Measurements from ENCODE around the gene OSBPL7. TPM values are rescaled to one million over a fixed set of nuclear protein-coding genes. Genes with fewer than 3 reads are reported as not detected.
A peak's percentile ranks its signal among the peaks of the same experiment; 100 is the strongest.

OSBPL7 gene
- total and polyA plus RNA-seq, 2 of the 8 experiments (the other 6 are each of a cell fraction or from before 2014, with no cell fraction given) = 7.2 to 8.9 TPM

GRCh38 chr17:47851764-47852112 is 30.1 kb upstream of the OSBPL7 start (continued):
- TF ChIP-seq, protein P1, sequence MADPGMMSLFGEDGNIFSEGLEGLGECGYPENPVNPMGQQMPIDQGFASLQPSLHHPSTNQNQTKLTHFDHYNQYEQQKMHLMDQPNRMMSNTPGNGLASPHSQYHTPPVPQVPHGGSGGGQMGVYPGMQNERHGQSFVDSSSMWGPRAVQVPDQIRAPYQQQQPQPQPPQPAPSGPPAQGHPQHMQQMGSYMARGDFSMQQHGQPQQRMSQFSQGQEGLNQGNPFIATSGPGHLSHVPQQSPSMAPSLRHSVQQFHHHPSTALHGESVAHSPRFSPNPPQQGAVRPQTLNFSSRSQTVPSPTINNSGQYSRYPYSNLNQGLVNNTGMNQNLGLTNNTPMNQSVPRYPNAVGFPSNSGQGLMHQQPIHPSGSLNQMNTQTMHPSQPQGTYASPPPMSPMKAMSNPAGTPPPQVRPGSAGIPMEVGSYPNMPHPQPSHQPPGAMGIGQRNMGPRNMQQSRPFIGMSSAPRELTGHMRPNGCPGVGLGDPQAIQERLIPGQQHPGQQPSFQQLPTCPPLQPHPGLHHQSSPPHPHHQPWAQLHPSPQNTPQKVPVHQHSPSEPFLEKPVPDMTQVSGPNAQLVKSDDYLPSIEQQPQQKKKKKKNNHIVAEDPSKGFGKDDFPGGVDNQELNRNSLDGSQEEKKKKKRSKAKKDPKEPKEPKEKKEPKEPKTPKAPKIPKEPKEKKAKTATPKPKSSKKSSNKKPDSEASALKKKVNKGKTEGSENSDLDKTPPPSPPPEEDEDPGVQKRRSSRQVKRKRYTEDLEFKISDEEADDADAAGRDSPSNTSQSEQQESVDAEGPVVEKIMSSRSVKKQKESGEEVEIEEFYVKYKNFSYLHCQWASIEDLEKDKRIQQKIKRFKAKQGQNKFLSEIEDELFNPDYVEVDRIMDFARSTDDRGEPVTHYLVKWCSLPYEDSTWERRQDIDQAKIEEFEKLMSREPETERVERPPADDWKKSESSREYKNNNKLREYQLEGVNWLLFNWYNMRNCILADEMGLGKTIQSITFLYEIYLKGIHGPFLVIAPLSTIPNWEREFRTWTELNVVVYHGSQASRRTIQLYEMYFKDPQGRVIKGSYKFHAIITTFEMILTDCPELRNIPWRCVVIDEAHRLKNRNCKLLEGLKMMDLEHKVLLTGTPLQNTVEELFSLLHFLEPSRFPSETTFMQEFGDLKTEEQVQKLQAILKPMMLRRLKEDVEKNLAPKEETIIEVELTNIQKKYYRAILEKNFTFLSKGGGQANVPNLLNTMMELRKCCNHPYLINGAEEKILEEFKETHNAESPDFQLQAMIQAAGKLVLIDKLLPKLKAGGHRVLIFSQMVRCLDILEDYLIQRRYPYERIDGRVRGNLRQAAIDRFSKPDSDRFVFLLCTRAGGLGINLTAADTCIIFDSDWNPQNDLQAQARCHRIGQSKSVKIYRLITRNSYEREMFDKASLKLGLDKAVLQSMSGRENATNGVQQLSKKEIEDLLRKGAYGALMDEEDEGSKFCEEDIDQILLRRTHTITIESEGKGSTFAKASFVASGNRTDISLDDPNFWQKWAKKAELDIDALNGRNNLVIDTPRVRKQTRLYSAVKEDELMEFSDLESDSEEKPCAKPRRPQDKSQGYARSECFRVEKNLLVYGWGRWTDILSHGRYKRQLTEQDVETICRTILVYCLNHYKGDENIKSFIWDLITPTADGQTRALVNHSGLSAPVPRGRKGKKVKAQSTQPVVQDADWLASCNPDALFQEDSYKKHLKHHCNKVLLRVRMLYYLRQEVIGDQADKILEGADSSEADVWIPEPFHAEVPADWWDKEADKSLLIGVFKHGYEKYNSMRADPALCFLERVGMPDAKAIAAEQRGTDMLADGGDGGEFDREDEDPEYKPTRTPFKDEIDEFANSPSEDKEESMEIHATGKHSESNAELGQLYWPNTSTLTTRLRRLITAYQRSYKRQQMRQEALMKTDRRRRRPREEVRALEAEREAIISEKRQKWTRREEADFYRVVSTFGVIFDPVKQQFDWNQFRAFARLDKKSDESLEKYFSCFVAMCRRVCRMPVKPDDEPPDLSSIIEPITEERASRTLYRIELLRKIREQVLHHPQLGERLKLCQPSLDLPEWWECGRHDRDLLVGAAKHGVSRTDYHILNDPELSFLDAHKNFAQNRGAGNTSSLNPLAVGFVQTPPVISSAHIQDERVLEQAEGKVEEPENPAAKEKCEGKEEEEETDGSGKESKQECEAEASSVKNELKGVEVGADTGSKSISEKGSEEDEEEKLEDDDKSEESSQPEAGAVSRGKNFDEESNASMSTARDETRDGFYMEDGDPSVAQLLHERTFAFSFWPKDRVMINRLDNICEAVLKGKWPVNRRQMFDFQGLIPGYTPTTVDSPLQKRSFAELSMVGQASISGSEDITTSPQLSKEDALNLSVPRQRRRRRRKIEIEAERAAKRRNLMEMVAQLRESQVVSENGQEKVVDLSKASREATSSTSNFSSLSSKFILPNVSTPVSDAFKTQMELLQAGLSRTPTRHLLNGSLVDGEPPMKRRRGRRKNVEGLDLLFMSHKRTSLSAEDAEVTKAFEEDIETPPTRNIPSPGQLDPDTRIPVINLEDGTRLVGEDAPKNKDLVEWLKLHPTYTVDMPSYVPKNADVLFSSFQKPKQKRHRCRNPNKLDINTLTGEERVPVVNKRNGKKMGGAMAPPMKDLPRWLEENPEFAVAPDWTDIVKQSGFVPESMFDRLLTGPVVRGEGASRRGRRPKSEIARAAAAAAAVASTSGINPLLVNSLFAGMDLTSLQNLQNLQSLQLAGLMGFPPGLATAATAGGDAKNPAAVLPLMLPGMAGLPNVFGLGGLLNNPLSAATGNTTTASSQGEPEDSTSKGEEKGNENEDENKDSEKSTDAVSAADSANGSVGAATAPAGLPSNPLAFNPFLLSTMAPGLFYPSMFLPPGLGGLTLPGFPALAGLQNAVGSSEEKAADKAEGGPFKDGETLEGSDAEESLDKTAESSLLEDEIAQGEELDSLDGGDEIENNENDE (IDR thresholded peaks at IDR 0.05; ENCODE audit: insufficient replicate concordance, low read length) = no peak
- TF ChIP-seq CTCF (IDR thresholded peaks at IDR 0.05; ENCODE audit: control extremely low read depth in 1 of 3, insufficient read depth in 1 of 3, low read depth in 1 of 3, low read length in 3 of 3) (no peak), SAP30 (IDR thresholded peaks at IDR 0.05; ENCODE audit: insufficient read depth, insufficient replicate concordance, low read length) (peak; percentile 70), ASH2L (IDR thresholded peaks at IDR 0.05; ENCODE audit: low read length) (no peak), TCF12 (IDR thresholded peaks at IDR 0.05; ENCODE audit: low read depth, low read length) (no peak), HDAC2 (IDR thresholded peaks at IDR 0.05; ENCODE audit: borderline replicate concordance in 1 of 2, low read depth in 2 of 2, low read length in 2 of 2) (no peak), FOSL1 (IDR thresholded peaks at IDR 0.05; ENCODE audit: insufficient read depth, low read depth, low read length) (no peak), GTF2F1 (IDR thresholded peaks at IDR 0.05; ENCODE audit: borderline replicate concordance, low read depth, low read length) (no peak)
